ENCODE results near the gene TMEM79.

GRCh38 chr1:156249593-156249992, 34.5 kb upstream of the TMEM79 start:
- TF ChIP-seq EZH2 (IDR thresholded peaks at IDR 0.05) (no peak), POLR2AphosphoS5 (IDR thresholded peaks at IDR 0.05; ENCODE audit: borderline replicate concordance, low read depth, low read length) (no peak)

Measured in SK-N-MC (cell line).